Thoracic aorta (tissue), 2 donors: ENCODE measurements around the gene CNPY3. TPM values are rescaled to one million over a fixed set of nuclear protein-coding genes. Genes with fewer than 3 reads are reported as not detected.
A peak's percentile ranks its signal among the peaks of the same experiment; 100 is the strongest.

Experiments used
- ATAC-seq: fragments of 150-250 bp; one replicate; pipeline ENCODE4 v1.8.0; 2017; ENCODE audit warnings: low read depth; ENCODE audit not compliant: insufficient number of reproducible peaks, low FRiP score
- DNase-seq: peaks from one replicate; pipeline ENCODE4 v3.0.0-alpha.2; 2020; ENCODE audit warnings: low spot score
- H3K27ac ChIP-seq, 2 donors: fragments of 200-600 bp; sonication (generic); 1 replicate in 1 of 2; 2 replicates in 1 of 2; pipeline ENCODE4 v1.5.1; 2016; ENCODE audit warnings: mild to moderate bottlenecking in 2 of 2, moderate library complexity in 2 of 2
- H3K27me3 ChIP-seq: fragments of 200-600 bp; sonication (generic); replicated peaks from 2 replicates; pipeline ENCODE4 v1.6.0; 2016; ENCODE audit warnings: mild to moderate bottlenecking; ENCODE audit not compliant: insufficient read depth
- H3K36me3 ChIP-seq: fragments of 200-600 bp; sonication (generic); one replicate; pipeline ENCODE4 v1.5.1; 2016
- H3K4me1 ChIP-seq, 2 donors: fragments of 200-600 bp; sonication (generic); 1 replicate in 1 of 2; 2 replicates in 1 of 2; pipeline versions ENCODE4 v1.5.1 to v1.6.0; 2016; ENCODE audit warnings: low read depth in 2 of 2, mild to moderate bottlenecking in 1 of 2; ENCODE audit not compliant: control insufficient read depth in 1 of 2
- H3K4me3 ChIP-seq: fragments of 200-600 bp; sonication (generic); 2 replicates; pipeline ENCODE4 v1.5.1; 2016; ENCODE audit warnings: mild to moderate bottlenecking
- H3K9me3 ChIP-seq: fragments of 200-600 bp; sonication (generic); 2 replicates; pipeline ENCODE4 v1.5.1; 2016
- total RNA-seq, 2 donors: library from RNA; depleted of rRNA; stranded (reverse); fragments of >200 nt; gene quantifications; one replicate each; pipeline versions ENCODE4 v1.1.0 to v1.2.3, GENCODE V29; 2016
- TF ChIP-seq, protein P1 (sequence below): fragments of 200-600 bp; sonication (generic); IDR thresholded peaks from one replicate; pipeline ENCODE4 v1.5.1; 2019; ENCODE audit warnings: antibody characterized with exemption

CNPY3 gene
- total RNA-seq, 2 donors from 2014 or later, result 33.7 to 40.3 TPM

DNA sequence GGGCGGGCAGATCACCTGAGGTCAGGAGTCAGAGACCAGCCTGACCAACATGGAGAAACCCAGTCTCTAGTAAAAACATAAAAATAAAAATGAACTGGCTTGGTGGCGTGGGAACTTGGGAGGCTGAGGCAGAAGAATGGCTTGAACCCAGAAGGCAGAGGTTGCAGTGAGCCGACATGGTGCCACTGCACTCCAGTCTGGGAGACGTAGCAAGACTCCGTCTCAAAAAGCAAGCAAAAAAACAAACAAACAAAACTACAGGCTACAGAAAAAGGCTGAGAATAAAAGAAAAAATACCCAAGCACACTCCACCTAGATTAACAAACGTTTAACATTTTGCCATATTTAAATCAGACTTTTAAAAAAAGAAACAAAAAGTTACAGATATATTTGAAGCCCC lies 7.5 kb upstream of the CNPY3 start:
- ATAC-seq, result no peak
- no peaks in the 10 kb centered on the region for H3K9me3 ChIP-seq
- H3K27me3 ChIP-seq, result no peaks in the 10 kb centered on the region
- no peaks in the 10 kb centered on the region for H3K4me1 ChIP-seq
- TF ChIP-seq, protein P1, sequence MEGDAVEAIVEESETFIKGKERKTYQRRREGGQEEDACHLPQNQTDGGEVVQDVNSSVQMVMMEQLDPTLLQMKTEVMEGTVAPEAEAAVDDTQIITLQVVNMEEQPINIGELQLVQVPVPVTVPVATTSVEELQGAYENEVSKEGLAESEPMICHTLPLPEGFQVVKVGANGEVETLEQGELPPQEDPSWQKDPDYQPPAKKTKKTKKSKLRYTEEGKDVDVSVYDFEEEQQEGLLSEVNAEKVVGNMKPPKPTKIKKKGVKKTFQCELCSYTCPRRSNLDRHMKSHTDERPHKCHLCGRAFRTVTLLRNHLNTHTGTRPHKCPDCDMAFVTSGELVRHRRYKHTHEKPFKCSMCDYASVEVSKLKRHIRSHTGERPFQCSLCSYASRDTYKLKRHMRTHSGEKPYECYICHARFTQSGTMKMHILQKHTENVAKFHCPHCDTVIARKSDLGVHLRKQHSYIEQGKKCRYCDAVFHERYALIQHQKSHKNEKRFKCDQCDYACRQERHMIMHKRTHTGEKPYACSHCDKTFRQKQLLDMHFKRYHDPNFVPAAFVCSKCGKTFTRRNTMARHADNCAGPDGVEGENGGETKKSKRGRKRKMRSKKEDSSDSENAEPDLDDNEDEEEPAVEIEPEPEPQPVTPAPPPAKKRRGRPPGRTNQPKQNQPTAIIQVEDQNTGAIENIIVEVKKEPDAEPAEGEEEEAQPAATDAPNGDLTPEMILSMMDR, result no peak
- H3K36me3 ChIP-seq, result no peaks in the 10 kb centered on the region
- no peak overlapping the region for H3K4me3 ChIP-seq
- H3K27ac ChIP-seq, result no peak overlapping the region
- DNase-seq, result no peak

DNA sequence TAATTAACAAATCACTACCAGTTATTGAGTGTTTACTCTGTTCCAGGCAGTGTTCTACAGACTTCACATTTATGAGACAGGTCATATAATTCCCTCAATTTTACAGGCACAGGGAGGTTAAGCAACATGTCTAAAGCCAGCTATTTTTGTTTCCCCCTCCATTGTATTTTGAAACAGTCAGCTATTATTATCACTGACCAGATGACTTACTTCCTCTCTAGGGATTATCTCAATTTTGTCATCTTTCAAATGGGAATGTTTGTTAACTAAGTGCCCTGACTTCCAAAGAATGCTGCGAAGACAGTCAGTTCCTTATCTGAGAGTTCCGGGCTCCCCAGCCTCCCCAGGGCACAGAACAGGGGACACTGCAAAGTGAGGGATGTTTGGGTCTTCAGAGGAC lies 5.6 kb upstream of the CNPY3 start:
- Histone ChIP-seq H3K4me1 (peaks cover 4 to 8% of the 10 kb centered on the region in 2 donors), H3K27me3 (no peaks in the 10 kb centered on the region), H3K36me3 (no peaks in the 10 kb centered on the region), H3K9me3 (no peaks in the 10 kb centered on the region), H3K27ac (no peak overlapping the region), H3K4me3 (no peak overlapping the region)
- TF ChIP-seq, protein P1, result no peak
- no peak for ATAC-seq
- DNase-seq, result no peak

DNA sequence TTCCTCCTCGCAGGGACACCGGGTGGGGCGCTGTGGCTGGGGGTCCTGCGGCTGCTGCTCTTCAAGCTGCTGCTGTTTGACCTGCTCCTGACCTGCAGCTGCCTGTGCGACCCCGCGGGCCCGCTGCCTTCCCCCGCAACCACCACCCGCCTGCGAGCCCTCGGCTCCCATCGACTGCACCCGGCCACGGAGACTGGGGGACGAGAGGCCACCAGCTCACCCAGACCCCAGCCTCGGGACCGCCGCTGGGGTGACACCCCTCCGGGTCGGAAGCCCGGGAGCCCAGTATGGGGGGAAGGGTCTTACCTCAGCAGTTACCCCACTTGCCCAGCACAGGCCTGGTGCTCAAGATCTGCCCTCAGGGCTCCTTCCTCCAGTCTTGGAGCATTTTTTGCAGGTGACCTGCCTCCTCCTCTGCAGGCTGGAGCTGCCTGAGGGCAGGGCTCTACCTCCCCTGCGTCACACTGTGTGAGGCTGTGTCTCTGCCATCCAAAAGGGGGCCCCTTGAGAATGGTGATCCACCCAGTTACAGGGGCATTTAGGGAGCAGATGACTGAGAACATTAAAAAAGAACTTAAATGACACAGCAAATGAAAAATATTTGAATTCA lies 3.9 kb upstream of the CNPY3 start:
- Histone ChIP-seq H3K4me3 (no peak overlapping the region), H3K9me3 (no peaks in the 10 kb centered on the region), H3K27ac (no peak overlapping the region), H3K36me3 (no peaks in the 10 kb centered on the region), H3K4me1 (peaks cover 7 to 14% of the 10 kb centered on the region in 2 donors), H3K27me3 (no peaks in the 10 kb centered on the region)
- TF ChIP-seq, protein P1, result no peak
- no peak for ATAC-seq
- DNase-seq, result no peak

DNA sequence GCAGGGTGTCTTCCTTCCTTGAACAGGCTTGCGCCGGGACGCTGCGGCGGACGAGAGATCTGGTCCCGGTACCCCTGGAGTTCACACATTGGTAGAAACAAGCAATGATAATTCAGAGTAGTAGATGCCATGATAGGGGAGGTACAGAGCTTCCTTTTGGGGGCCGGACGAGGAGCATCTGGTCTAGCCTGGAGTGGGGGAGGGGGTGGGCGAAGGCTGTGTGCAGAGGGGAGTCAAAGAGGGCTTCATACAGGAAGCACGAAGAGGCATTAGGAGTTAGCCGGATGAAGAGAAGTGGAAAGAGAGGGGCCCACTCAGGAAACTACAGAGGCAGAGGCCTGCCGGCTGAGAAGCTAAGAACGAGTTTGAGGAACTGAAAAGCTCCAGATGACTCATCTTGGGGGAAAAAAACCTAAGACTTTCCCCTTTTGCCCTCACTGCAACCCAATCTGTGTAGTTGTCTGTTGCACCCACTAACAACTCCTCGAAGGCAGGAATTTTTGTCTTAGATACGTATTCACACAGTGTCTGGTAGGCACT lies 611 bp downstream of the CNPY3 start:
- no peak for ATAC-seq
- Histone ChIP-seq H3K36me3 (peaks cover 9% of the 10 kb centered on the region), H3K27me3 (no peaks in the 10 kb centered on the region), H3K4me1 (peaks cover 15 to 39% of the 10 kb centered on the region in 2 donors), H3K27ac (peak overlapping the region; percentile 86 to 93), H3K4me3 (peak overlapping the region; percentile 93), H3K9me3 (no peaks in the 10 kb centered on the region)
- no peak for DNase-seq
- TF ChIP-seq, protein P1, result no peak

DNA sequence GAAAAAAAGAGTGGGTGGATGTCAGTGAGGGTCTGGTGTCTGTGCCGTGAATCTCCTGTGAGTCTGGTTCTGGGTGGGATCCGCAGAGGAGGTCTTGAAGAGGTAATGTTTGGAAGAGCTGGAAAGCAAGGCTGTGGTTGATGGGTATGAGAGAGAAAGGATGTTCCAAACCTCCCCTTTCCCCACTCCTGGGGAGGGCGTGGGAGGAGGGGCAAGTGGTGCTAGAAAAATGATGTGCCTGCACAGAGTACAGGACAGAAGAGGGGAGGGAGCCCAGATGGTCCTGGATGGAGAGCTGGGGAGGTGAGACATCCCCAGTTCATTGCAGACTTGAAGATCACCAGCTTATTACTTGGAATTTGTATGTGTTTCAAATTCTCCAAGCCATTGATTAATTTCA lies 3.1 kb downstream of the CNPY3 start:
- Histone ChIP-seq H3K4me1 (peaks cover 15 to 39% of the 10 kb centered on the region in 2 donors), H3K27me3 (no peaks in the 10 kb centered on the region), H3K27ac (no peak overlapping the region), H3K36me3 (peaks cover 22% of the 10 kb centered on the region), H3K4me3 (no peak overlapping the region), H3K9me3 (no peaks in the 10 kb centered on the region)
- DNase-seq (no peak), ATAC-seq (no peak)
- TF ChIP-seq, protein P1, result no peak
